ENCODE data around the gene EPB41L5.
"Not testable (repeated sequence)": the region's sequence is repeated elsewhere in the genome, so short reads cannot be mapped to it uniquely, and the experiment has no call there.

Gene EPB41L5

DNA sequence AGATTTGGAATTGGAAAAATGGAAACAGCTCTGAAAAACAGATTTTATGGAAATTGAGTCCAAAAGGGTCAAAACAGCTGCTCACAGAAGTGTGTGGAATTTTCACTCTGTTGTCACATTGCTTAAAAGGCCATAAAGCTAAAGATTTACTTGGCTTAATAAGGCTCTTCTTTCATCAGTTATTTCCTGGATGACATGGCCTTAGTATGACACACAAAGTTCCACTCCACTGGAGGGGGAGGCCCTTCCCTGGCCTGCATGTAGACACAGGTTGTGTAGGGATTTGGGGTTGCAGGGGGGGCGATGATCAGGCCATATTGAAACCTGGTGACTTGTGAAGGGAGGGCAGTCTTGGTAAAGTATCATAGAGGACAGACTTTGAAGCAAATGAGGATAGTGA, 176.3 kb downstream of the EPB41L5 start:
- TF ChIP-seq, protein P1, sequence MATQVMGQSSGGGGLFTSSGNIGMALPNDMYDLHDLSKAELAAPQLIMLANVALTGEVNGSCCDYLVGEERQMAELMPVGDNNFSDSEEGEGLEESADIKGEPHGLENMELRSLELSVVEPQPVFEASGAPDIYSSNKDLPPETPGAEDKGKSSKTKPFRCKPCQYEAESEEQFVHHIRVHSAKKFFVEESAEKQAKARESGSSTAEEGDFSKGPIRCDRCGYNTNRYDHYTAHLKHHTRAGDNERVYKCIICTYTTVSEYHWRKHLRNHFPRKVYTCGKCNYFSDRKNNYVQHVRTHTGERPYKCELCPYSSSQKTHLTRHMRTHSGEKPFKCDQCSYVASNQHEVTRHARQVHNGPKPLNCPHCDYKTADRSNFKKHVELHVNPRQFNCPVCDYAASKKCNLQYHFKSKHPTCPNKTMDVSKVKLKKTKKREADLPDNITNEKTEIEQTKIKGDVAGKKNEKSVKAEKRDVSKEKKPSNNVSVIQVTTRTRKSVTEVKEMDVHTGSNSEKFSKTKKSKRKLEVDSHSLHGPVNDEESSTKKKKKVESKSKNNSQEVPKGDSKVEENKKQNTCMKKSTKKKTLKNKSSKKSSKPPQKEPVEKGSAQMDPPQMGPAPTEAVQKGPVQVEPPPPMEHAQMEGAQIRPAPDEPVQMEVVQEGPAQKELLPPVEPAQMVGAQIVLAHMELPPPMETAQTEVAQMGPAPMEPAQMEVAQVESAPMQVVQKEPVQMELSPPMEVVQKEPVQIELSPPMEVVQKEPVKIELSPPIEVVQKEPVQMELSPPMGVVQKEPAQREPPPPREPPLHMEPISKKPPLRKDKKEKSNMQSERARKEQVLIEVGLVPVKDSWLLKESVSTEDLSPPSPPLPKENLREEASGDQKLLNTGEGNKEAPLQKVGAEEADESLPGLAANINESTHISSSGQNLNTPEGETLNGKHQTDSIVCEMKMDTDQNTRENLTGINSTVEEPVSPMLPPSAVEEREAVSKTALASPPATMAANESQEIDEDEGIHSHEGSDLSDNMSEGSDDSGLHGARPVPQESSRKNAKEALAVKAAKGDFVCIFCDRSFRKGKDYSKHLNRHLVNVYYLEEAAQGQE (IDR thresholded peaks at IDR 0.05; ENCODE audit: insufficient replicate concordance, low read depth): no peak
- TF ChIP-seq, protein P2, sequence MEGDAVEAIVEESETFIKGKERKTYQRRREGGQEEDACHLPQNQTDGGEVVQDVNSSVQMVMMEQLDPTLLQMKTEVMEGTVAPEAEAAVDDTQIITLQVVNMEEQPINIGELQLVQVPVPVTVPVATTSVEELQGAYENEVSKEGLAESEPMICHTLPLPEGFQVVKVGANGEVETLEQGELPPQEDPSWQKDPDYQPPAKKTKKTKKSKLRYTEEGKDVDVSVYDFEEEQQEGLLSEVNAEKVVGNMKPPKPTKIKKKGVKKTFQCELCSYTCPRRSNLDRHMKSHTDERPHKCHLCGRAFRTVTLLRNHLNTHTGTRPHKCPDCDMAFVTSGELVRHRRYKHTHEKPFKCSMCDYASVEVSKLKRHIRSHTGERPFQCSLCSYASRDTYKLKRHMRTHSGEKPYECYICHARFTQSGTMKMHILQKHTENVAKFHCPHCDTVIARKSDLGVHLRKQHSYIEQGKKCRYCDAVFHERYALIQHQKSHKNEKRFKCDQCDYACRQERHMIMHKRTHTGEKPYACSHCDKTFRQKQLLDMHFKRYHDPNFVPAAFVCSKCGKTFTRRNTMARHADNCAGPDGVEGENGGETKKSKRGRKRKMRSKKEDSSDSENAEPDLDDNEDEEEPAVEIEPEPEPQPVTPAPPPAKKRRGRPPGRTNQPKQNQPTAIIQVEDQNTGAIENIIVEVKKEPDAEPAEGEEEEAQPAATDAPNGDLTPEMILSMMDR (IDR thresholded peaks at IDR 0.05; ENCODE audit: insufficient read depth, low read length): no peak
- TF ChIP-seq POLR2AphosphoS5 (IDR thresholded peaks at IDR 0.05; ENCODE audit: low read depth) (no peak), GABPA (IDR thresholded peaks at IDR 0.05; ENCODE audit: low read depth) (no peak), SPI1 (IDR thresholded peaks at IDR 0.05; ENCODE audit: borderline replicate concordance, low read depth) (no peak)
- no peak overlapping the region for H3K4me3 ChIP-seq (replicated peaks; ENCODE audit: insufficient read depth, low read length)
- H3K27ac ChIP-seq (replicated peaks): no peak overlapping the region
- no peaks in the 10 kb centered on the region for H3K27me3 ChIP-seq (ENCODE audit: insufficient read depth, poor library complexity, severe bottlenecking)
- DNase-seq (ENCODE audit: low read depth in 1 of 2, low spot score in 1 of 2): no peak

- Histone ChIP-seq H3K27ac (replicated peaks) (no peak overlapping the region), H3K27me3 (ENCODE audit: insufficient read depth, poor library complexity, severe bottlenecking) (no peaks in the 10 kb centered on the region), H3K4me3 (replicated peaks; ENCODE audit: insufficient read depth, low read length) (no peak overlapping the region)
- DNase-seq (ENCODE audit: low read depth in 1 of 2, low spot score in 1 of 2): no peak
- TF ChIP-seq, protein P1 (IDR thresholded peaks at IDR 0.05; ENCODE audit: insufficient replicate concordance, low read depth): no peak
- no peak for TF ChIP-seq POLR2AphosphoS5 (IDR thresholded peaks at IDR 0.05; ENCODE audit: low read depth)
Observed at GRCh38 chr2:120192280-120192679, 179.4 kb downstream of the EPB41L5 start.

GRCh38 chr2:120195553-120195952, 182.7 kb downstream of the EPB41L5 start:
- Histone ChIP-seq H3K27me3 (ENCODE audit: insufficient read depth, poor library complexity, severe bottlenecking) (no peaks in the 10 kb centered on the region), H3K4me3 (replicated peaks; ENCODE audit: insufficient read depth, low read length) (no peak overlapping the region), H3K27ac (replicated peaks) (no peak overlapping the region)
- no peak for DNase-seq (ENCODE audit: low read depth in 1 of 2, low spot score in 1 of 2)
- TF ChIP-seq SPI1 (IDR thresholded peaks at IDR 0.05; ENCODE audit: borderline replicate concordance, low read depth): no peak
- no peak for TF ChIP-seq POLR2AphosphoS5 (IDR thresholded peaks at IDR 0.05; ENCODE audit: low read depth)
- TF ChIP-seq, protein P2 (IDR thresholded peaks at IDR 0.05; ENCODE audit: insufficient read depth, low read length): no peak
- TF ChIP-seq GABPA (IDR thresholded peaks at IDR 0.05; ENCODE audit: low read depth): no peak
- TF ChIP-seq, protein P1 (IDR thresholded peaks at IDR 0.05; ENCODE audit: insufficient replicate concordance, low read depth): no peak

GRCh38 chr2:120199817-120200459, 187.1 kb downstream of the EPB41L5 start:
- H3K27me3 ChIP-seq (ENCODE audit: insufficient read depth, poor library complexity, severe bottlenecking); DNase-seq (ENCODE audit: low read depth in 1 of 2, low spot score in 1 of 2); H3K4me3 ChIP-seq (replicated peaks; ENCODE audit: insufficient read depth, low read length); H3K27ac ChIP-seq (replicated peaks): not testable (repeated sequence)
